GM13977 (cell line): ENCODE measurements around the gene BCL11A.

Experiments used
- DNase-seq: peaks from one replicate; pipeline ENCODE4 v3.0.0; 2012; ENCODE audit warnings: low spot score
- in situ Hi-C: fragments of 300-500 bp; cut with MboI; formaldehyde crosslinking; loops from one replicate; pipeline ENCODE4 v1.12.0; 2022; ENCODE audit warnings: low sequenced_read_pairs, low pct_unique_long_range_greater_than_20kb, mixed read lengths, inconsistent platforms; ENCODE audit not compliant: unreplicated experiment
- TF ChIP-seq, protein P1 (sequence below): IDR thresholded peaks from 2 replicates; pipeline ENCODE4 v1.5.1; 2012; ENCODE audit warnings: mild to moderate bottlenecking, control low read depth; ENCODE audit not compliant: insufficient read depth; ENCODE audit errors: extremely low read depth, missing control alignments

Gene BCL11A

DNA sequence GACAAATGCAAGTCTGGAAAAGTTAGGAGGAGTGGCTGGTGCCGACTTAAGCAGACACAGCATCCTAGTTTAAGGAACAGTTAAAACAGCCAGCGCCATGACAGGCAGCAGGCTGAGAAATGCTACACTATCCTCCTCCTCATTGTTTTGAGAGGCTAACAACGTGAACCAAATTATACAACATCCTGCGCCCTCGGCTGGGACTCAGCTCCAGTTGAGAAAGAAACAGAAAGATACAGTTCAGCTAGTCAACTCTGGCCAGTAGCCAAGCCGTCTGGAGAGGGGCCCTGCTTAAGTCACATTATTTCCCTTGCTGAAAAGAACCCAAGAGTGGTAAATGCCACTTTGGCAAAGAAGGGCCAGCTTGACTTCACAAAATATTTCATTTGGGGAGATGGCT is 90.2 kb downstream of the BCL11A start:
- TF ChIP-seq, protein P1, sequence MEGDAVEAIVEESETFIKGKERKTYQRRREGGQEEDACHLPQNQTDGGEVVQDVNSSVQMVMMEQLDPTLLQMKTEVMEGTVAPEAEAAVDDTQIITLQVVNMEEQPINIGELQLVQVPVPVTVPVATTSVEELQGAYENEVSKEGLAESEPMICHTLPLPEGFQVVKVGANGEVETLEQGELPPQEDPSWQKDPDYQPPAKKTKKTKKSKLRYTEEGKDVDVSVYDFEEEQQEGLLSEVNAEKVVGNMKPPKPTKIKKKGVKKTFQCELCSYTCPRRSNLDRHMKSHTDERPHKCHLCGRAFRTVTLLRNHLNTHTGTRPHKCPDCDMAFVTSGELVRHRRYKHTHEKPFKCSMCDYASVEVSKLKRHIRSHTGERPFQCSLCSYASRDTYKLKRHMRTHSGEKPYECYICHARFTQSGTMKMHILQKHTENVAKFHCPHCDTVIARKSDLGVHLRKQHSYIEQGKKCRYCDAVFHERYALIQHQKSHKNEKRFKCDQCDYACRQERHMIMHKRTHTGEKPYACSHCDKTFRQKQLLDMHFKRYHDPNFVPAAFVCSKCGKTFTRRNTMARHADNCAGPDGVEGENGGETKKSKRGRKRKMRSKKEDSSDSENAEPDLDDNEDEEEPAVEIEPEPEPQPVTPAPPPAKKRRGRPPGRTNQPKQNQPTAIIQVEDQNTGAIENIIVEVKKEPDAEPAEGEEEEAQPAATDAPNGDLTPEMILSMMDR: no peak
- in situ Hi-C loops: no loop called here
- no peak for DNase-seq

DNA sequence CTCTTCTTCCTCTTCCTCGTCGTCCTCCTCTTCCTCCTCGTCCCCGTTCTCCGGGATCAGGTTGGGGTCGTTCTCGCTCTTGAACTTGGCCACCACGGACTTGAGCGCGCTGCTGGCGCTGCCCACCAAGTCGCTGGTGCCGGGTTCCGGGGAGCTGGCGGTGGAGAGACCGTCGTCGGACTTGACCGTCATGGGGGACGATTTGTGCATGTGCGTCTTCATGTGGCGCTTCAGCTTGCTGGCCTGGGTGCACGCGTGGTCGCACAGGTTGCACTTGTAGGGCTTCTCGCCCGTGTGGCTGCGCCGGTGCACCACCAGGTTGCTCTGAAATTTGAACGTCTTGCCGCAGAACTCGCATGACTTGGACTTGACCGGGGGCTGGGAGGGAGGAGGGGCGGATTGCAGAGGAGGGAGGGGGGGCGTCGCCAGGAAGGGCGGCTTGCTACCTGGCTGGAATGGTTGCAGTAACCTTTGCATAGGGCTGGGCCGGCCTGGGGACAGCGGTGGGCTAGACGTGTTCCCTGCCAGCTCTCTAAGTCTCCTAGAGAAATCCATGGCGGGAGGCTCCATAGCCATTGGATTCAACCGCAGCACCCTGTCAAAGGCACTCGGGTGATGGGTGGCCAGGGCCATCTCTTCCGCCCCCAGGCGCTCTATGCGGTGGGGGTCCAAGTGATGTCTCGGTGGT is 91.9 kb downstream of the BCL11A start:
- no peak for DNase-seq
- in situ Hi-C loops: no loop called here
- TF ChIP-seq, protein P1: no peak

DNA sequence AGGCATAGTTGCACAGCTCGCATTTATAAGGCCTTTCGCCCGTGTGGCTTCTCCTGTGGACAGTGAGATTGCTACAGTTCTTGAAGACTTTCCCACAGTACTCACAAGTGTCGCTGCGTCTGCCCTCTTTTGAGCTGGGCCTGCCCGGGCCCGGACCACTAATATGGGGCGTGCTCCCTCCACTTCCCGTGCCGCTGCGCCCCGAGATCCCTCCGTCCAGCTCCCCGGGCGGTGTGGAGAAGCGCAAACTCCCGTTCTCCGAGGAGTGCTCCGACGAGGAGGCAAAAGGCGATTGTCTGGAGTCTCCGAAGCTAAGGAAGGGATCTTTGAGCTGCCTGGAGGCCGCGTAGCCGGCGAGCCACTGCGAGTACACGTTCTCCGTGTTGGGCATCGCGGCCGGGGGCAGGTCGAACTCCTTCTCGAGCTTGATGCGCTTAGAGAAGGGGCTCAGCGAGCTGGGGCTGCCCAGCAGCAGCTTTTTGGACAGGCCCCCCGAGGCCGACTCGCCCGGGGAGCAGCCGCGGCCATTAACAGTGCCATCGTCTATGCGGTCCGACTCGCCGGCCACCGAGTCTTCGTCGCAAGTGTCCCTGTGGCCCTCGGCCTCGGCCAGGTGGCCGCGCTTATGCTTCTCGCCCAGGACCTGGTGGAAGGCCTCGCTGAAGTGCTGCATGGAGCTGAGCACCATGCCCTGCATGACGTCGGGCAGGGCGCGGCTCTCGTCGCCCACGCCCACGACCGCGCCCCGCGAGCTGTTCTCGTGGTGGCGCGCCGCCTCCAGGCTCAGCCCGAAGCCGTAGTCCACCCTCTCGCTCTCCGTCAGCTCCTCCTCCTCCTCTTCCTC is 92.7 kb downstream of the BCL11A start:
- DNase-seq: no peak
- TF ChIP-seq, protein P1: no peak
- in situ Hi-C loops: no loop called here

DNA sequence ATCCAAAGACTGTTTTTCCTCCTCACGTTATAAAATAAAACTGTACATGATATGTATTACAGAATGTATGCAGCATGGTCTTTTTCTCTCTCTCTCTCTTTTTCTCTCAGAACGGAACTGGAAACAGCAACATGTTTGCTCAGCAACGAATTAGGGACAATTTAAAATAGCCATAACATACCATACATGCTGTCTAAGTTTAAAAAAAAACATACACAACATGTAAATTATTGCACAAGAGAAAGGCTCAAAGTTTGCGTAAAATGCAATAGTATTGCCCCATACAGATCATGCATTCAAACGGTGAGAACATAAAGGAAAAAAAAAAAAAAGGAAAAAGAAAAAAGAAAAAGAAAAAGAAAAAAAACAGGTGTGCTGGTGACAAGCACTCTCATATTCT is 93.6 kb downstream of the BCL11A start:
- TF ChIP-seq, protein P1: no peak
- in situ Hi-C loops: no loop called here
- DNase-seq: no peak

DNA sequence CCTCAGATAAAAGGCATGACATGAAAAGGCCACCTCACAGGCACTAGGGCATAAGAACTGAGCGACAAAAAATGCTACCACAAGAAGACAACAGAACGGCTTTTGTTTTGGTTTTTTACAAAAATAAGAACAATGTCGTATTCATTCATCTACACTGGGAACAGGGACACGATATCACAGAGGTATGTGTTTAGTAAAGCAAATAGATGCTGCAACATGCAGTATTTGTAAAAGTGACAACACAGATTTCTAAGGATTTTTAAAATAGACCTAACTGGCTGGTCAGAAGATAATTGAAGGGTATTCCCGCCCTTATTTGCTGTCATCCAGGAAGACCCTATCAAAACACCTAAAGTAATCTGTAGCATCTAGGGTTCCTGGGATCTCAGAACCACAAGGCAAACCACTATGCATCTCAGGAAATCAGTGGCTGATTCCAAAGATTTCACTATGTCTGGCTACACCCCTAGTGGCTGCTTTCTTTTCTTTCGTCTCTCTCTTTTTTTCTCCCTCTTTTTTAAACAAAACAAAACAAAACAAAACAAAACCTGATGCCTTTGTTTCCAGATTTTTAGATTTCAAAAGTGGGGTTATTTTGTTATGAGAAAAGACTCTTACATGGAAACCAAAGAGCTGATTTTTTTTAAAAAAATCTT is 97.2 kb downstream of the BCL11A start:
- no peak for DNase-seq
- TF ChIP-seq, protein P1: no peak
- in situ Hi-C loops: no loop called here

DNA sequence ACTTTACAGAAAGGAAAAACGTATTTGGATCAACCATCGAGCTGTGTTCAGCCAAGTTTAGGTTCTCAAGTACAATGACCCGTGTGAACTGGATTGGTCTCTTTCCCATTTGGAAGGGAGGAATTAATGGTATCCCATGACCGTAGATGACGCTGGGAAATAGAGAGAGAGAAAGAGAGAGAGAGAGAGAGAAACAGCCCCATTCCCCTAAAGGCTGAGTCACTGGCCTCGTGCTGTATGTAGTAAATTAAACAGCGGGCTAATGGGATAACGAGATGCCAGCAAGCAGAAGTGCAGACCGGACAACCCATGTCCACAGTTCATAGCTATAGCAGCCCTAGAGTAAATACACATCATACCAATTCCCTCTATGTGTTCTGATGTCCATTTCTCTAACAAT is 99.6 kb downstream of the BCL11A start:
- TF ChIP-seq, protein P1: no peak
- in situ Hi-C loops: no loop called here
- DNase-seq: no peak
